ENCODE results near the gene PRDX2.

Gene PRDX2

GRCh38 chr19:12779162-12779993, 22.2 kb downstream of the PRDX2 start:
- no peak for DNase-seq

- DNase-seq = no peak
Measured at GRCh38 chr19:12778905-12779161, 22.8 kb downstream of the PRDX2 start.

- DNase-seq = peak in 4 of 5 experiments; percentile 29 to 62 (median 37)
Measured at GRCh38 chr19:12778017-12778904, 23.3 kb downstream of the PRDX2 start.

GRCh38 chr19:12777217-12778016, 24.2 kb downstream of the PRDX2 start:
- DNase-seq = peak; percentile 68 to 81 (median 70)

GRCh38 chr19:12774588-12775555, 26.7 kb downstream of the PRDX2 start, which contains the start of gene HOOK2:
Gene HOOK2, minus strand, starts transcription at chr19:12775552. Its CDS starts 103 bp downstream, at chr19:12775449.
- peak in 1 of 5 experiments; percentile 48 for DNase-seq

GRCh38 chr19:12773571-12773970, 28.0 kb downstream of the PRDX2 start:
- DNase-seq = peak in 1 of 5 experiments; percentile 44

- DNase-seq = no peak
Measured at GRCh38 chr19:12772323-12772722, 29.3 kb downstream of the PRDX2 start.

- no peak for DNase-seq
Measured at GRCh38 chr19:12770922-12771321, 30.7 kb downstream of the PRDX2 start.

- peak; percentile 29 to 88 (median 43) for DNase-seq
Measured at GRCh38 chr19:12769689-12770088, 31.9 kb downstream of the PRDX2 start.

GRCh38 chr19:12767666-12768065, 33.9 kb downstream of the PRDX2 start:
- no peak for DNase-seq

- no peak for DNase-seq
Measured at GRCh38 chr19:12767150-12767549, 34.5 kb downstream of the PRDX2 start.

- peak in 4 of 5 experiments; percentile 64 to 71 (median 68) for DNase-seq
Measured at GRCh38 chr19:12766051-12766521, 35.5 kb downstream of the PRDX2 start.

GRCh38 chr19:12764698-12765097, 36.9 kb downstream of the PRDX2 start:
- no peak for DNase-seq

GRCh38 chr19:12763100-12763499, 38.5 kb downstream of the PRDX2 start:
- no peak for DNase-seq

- DNase-seq = no peak
Measured at GRCh38 chr19:12759686-12760085, 41.9 kb downstream of the PRDX2 start.

GRCh38 chr19:12757544-12758274, 43.9 kb downstream of the PRDX2 start:
- peak; percentile 31 to 74 (median 50) for DNase-seq

GRCh38 chr19:12756150-12756883, 45.3 kb downstream of the PRDX2 start:
- DNase-seq = no peak

GRCh38 chr19:12754465-12755196, 47.0 kb downstream of the PRDX2 start:
- no peak for DNase-seq
